NCI-H1436 treated with DMSO at 0.1 percent for 48 hours (cell line): ENCODE data around the gene PRPH2.

Experiments
- DNase-seq: peaks from one replicate; lab custom pipeline; 2025; lab: John Stamatoyannopoulos, UW

PRPH2 gene

GRCh38 chr6:42722497-42722896 is at the start of gene PRPH2:
TSS of gene PRPH2 (minus strand) at chr6:42722597. CDS start at chr6:42722334, 263 bp downstream.
- no peak for DNase-seq

- DNase-seq: no peak
Observed at GRCh38 chr6:42771741-42772100, 49.3 kb upstream of the PRPH2 start.

GRCh38 chr6:42769836-42770235 is 47.4 kb upstream of the PRPH2 start:
- no peak for DNase-seq

- DNase-seq: no peak
Observed at GRCh38 chr6:42769051-42769450, 46.7 kb upstream of the PRPH2 start.

GRCh38 chr6:42766163-42766670 is 43.8 kb upstream of the PRPH2 start:
- DNase-seq: no peak

- DNase-seq: no peak
Observed at GRCh38 chr6:42764911-42765648, 42.7 kb upstream of the PRPH2 start.

- no peak for DNase-seq
Observed at GRCh38 chr6:42762950-42763349, 40.6 kb upstream of the PRPH2 start.

GRCh38 chr6:42762426-42762859 is 40.0 kb upstream of the PRPH2 start:
- DNase-seq: no peak

- no peak for DNase-seq
Observed at GRCh38 chr6:42761287-42762067, 39.1 kb upstream of the PRPH2 start.

GRCh38 chr6:42758756-42759430 is 36.5 kb upstream of the PRPH2 start:
- no peak for DNase-seq

- DNase-seq: no peak
Observed at GRCh38 chr6:42756722-42757121, 34.3 kb upstream of the PRPH2 start.

GRCh38 chr6:42754759-42755158 is 32.4 kb upstream of the PRPH2 start:
- DNase-seq: no peak

GRCh38 chr6:42751055-42751454 is 28.7 kb upstream of the PRPH2 start:
- no peak for DNase-seq

- no peak for DNase-seq
Observed at GRCh38 chr6:42748203-42748898, 26.0 kb upstream of the PRPH2 start.

- DNase-seq: peak; percentile 34
Observed at GRCh38 chr6:42746463-42747391, 24.3 kb upstream of the PRPH2 start.

- peak; percentile 93 for DNase-seq
Observed at GRCh38 chr6:42745640-42746462, 23.5 kb upstream of the PRPH2 start, which contains the start of gene TBCC. TSS of gene TBCC (minus strand) at chr6:42746103. CDS start at chr6:42746073, 30 bp downstream.

- DNase-seq: no peak
Observed at GRCh38 chr6:42745083-42745639, 22.8 kb upstream of the PRPH2 start.

- no peak for DNase-seq
Observed at GRCh38 chr6:42744351-42744893, 22.0 kb upstream of the PRPH2 start.
